Peyer's patch (tissue), 4 donors: Measurements from ENCODE around the gene COL4A1. TPM values are rescaled to one million over a fixed set of nuclear protein-coding genes. Genes with fewer than 3 reads are reported as not detected.

Experiments
- DNase-seq, 3 donors: peaks; one replicate each; pipeline ENCODE4 v3.0.0-alpha.2; 2017 to 2019
- H3K27ac ChIP-seq, 4 donors: fragments of 200-600 bp; sonication (generic); one replicate each; pipeline ENCODE4 v1.5.1; 2016 to 2019
- H3K27me3 ChIP-seq, 2 donors: fragments of 200-600 bp; sonication (generic); one replicate each; pipeline ENCODE4 v1.5.1; 2019
- H3K36me3 ChIP-seq, 3 donors: fragments of 200-600 bp; sonication (generic); one replicate each; pipeline ENCODE4 v1.5.1; 2016 to 2019
- H3K4me1 ChIP-seq, 4 donors: fragments of 200-600 bp; sonication (generic); one replicate each; pipeline ENCODE4 v1.5.1; 2016 to 2019
- H3K4me3 ChIP-seq, 4 donors: fragments of 200-600 bp; sonication (generic); 1 replicate in 3 of 4; 2 replicates in 1 of 4; pipeline ENCODE4 v1.5.1; 2016 to 2019; ENCODE audit warnings: mild to moderate bottlenecking in 1 of 4
- H3K9me3 ChIP-seq, 4 donors: fragments of 200-600 bp; sonication (generic); one replicate each; pipeline ENCODE4 v1.5.1; 2016 to 2019; ENCODE audit warnings: mild to moderate bottlenecking in 1 of 4
- CTCF ChIP-seq, 6 experiments: fragments of 450-650 bp in 4 of 6; fragments of 200-600 bp in 2 of 6; sonication (generic) in 1 of 6; IDR thresholded peaks; one replicate each; pipeline ENCODE4 v1.5.1; 2017 to 2019; ENCODE audit warnings: antibody characterized with exemption in 6 of 6, mild to moderate bottlenecking in 3 of 6, moderate library complexity in 1 of 6
- POLR2A ChIP-seq, 2 donors: fragments of 450-650 bp; IDR thresholded peaks; one replicate each; pipeline ENCODE4 v1.5.1; 2017; ENCODE audit warnings: antibody characterized with exemption in 2 of 2, mild to moderate bottlenecking in 2 of 2, moderate library complexity in 2 of 2
- total RNA-seq, 4 donors: library from RNA; depleted of rRNA; stranded (reverse); fragments of >200 nt; gene quantifications; one replicate each; pipeline ENCODE4 v1.1.0, GENCODE V29; 2016

Gene COL4A1
- total RNA-seq, 4 donors from 2014 or later: 28.0 to 69.3 (median 36.3) TPM

- H3K4me1 ChIP-seq: peaks cover 0 to 15% (median 0%) of the 10 kb centered on the region in 4 donors
Measured at GRCh38 chr13:110238818-110239195, 68.2 kb downstream of the COL4A1 start.

GRCh38 chr13:110237875-110238817 lies 68.8 kb downstream of the COL4A1 start:
- Histone ChIP-seq H3K9me3 (no peaks in the 10 kb centered on the region), H3K36me3 (no peaks in the 10 kb centered on the region), H3K4me1 (peaks cover 0 to 15% (median 0%) of the 10 kb centered on the region in 4 donors), H3K4me3 (no peak overlapping the region), H3K27me3 (no peaks in the 10 kb centered on the region), H3K27ac (peak overlapping the region; percentile 4 to 72 (median 38))
- TF ChIP-seq POLR2A (IDR thresholded peaks at IDR 0.05) (no peak), CTCF (IDR thresholded peaks at IDR 0.05) (no peak)
- no peak for DNase-seq

More at GRCh38 chr13:110238818-110239195, 68.2 kb downstream of the COL4A1 start:
- H3K27ac ChIP-seq: peak overlapping the region; percentile 5 to 72 (median 38)
- H3K36me3 ChIP-seq: no peaks in the 10 kb centered on the region
- TF ChIP-seq CTCF (IDR thresholded peaks at IDR 0.05) (no peak), POLR2A (IDR thresholded peaks at IDR 0.05) (no peak)
- no peak overlapping the region for H3K4me3 ChIP-seq
- no peak for DNase-seq
- H3K9me3 ChIP-seq: no peaks in the 10 kb centered on the region
- H3K27me3 ChIP-seq: no peaks in the 10 kb centered on the region

GRCh38 chr13:110236831-110237261 lies 70.1 kb downstream of the COL4A1 start:
- Histone ChIP-seq H3K4me3 (no peak overlapping the region), H3K4me1 (peaks cover 0 to 20% (median 0%) of the 10 kb centered on the region in 4 donors), H3K27me3 (no peaks in the 10 kb centered on the region), H3K27ac (peak overlapping the region in 3 of 4 donors; percentile 39 to 72 (median 64)), H3K36me3 (no peaks in the 10 kb centered on the region), H3K9me3 (no peaks in the 10 kb centered on the region)
- TF ChIP-seq CTCF (IDR thresholded peaks at IDR 0.05): no peak
- TF ChIP-seq POLR2A (IDR thresholded peaks at IDR 0.05): no peak
- no peak for DNase-seq

- TF ChIP-seq POLR2A (IDR thresholded peaks at IDR 0.05): no peak
- no peak for TF ChIP-seq CTCF (IDR thresholded peaks at IDR 0.05)
- H3K27me3 ChIP-seq: no peaks in the 10 kb centered on the region
- H3K4me3 ChIP-seq: no peak overlapping the region
- H3K36me3 ChIP-seq: no peaks in the 10 kb centered on the region
- H3K4me1 ChIP-seq: peaks cover 0 to 20% (median 0%) of the 10 kb centered on the region in 4 donors
- DNase-seq: no peak
- H3K9me3 ChIP-seq: no peaks in the 10 kb centered on the region
- peak overlapping the region in 3 of 4 donors; percentile 39 to 72 (median 64) for H3K27ac ChIP-seq
Measured at GRCh38 chr13:110236431-110236830, 70.5 kb downstream of the COL4A1 start.

- Histone ChIP-seq H3K27me3 (no peaks in the 10 kb centered on the region), H3K4me1 (peaks cover 0 to 20% (median 0%) of the 10 kb centered on the region in 4 donors), H3K9me3 (no peaks in the 10 kb centered on the region), H3K36me3 (no peaks in the 10 kb centered on the region), H3K27ac (peak overlapping the region in 2 of 4 donors; percentile 25 to 72), H3K4me3 (no peak overlapping the region)
- TF ChIP-seq POLR2A (IDR thresholded peaks at IDR 0.05) (no peak), CTCF (IDR thresholded peaks at IDR 0.05) (no peak)
- DNase-seq: no peak
Measured at GRCh38 chr13:110234532-110234931, 72.4 kb downstream of the COL4A1 start.
